Suprapubic skin (tissue), 4 donors: ENCODE measurements around the gene ACTL9. TPM values are rescaled to one million over a fixed set of nuclear protein-coding genes. Genes with fewer than 3 reads are reported as not detected.

ENCODE experiments used
- DNase-seq, 2 donors: peaks; one replicate each; pipeline ENCODE4 v3.0.0-alpha.2; 2019; ENCODE audit warnings: low spot score in 2 of 2
- H3K27ac ChIP-seq: fragments of 200-600 bp; sonication (generic); one replicate; pipeline ENCODE4 v1.5.1; 2019
- H3K27me3 ChIP-seq: fragments of 200-600 bp; sonication (generic); one replicate; pipeline ENCODE4 v1.5.1; 2019
- H3K36me3 ChIP-seq: fragments of 200-600 bp; sonication (generic); one replicate; pipeline ENCODE4 v1.5.1; 2019
- H3K4me1 ChIP-seq: fragments of 200-600 bp; sonication (generic); one replicate; pipeline ENCODE4 v1.5.1; 2019
- H3K4me3 ChIP-seq: fragments of 200-600 bp; sonication (generic); one replicate; pipeline ENCODE4 v1.5.1; 2019; ENCODE audit warnings: mild to moderate bottlenecking
- H3K9me3 ChIP-seq: fragments of 200-600 bp; sonication (generic); one replicate; pipeline ENCODE4 v1.5.1; 2019
- EP300 ChIP-seq: sonication (generic); formaldehyde crosslinking; IDR thresholded peaks from one replicate; pipeline ENCODE4 v1.6.1; 2017; ENCODE audit warnings: antibody characterized with exemption
- POLR2A ChIP-seq, 2 donors: fragments of 450-650 bp; IDR thresholded peaks; one replicate each; pipeline ENCODE4 v1.6.1; 2017; ENCODE audit warnings: antibody characterized with exemption in 2 of 2, mild to moderate bottlenecking in 2 of 2, moderate library complexity in 2 of 2
- POLR2AphosphoS5 ChIP-seq, 3 donors: sonication (generic); formaldehyde crosslinking; IDR thresholded peaks; one replicate each; pipeline ENCODE4 v1.6.1; 2017; ENCODE audit warnings: antibody characterized with exemption in 3 of 3
- WGBS: methylation state at CpG from one replicate; pipeline ENCODE4 v1.1.5; 2018; 5-methylcytosine and 5-hydroxymethylcytosine counted together
- total RNA-seq, 4 donors: library from RNA; depleted of rRNA; stranded (reverse); fragments of >200 nt; gene quantifications; one replicate each; pipeline ENCODE4 v1.1.0, GENCODE V29; 2016
- TF ChIP-seq, protein P1 (sequence below), 2 donors: fragments of 200-600 bp in 1 of 2; fragments of 450-650 bp in 1 of 2; sonication (generic) in 1 of 2; IDR thresholded peaks; one replicate each; pipeline ENCODE4 v1.5.1; 2016 to 2019; ENCODE audit warnings: antibody characterized with exemption in 2 of 2, mild to moderate bottlenecking in 1 of 2, moderate library complexity in 1 of 2

Gene ACTL9
- total RNA-seq, 4 donors from 2014 or later, result not detected

DNA sequence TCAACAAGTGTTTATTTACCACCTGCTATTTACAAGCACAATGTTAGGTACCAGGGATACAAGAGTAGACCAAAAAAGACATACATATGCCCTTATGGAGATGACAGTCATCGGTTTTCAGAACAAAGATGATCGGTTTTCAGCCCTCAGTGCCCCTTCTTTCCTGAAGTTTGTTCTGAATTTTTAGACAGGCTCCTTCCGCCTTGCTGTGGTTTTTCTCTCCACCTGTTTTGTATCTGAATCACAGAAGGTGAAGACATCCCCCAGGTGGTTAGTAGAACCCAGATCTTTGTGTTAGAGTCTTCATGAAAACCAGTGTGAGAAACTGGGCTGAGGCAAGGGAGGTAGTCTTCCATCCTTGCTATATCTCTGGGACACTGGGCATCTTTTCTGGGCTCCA is 23.5 kb downstream of the ACTL9 start:
- Histone ChIP-seq H3K27ac (no peak overlapping the region), H3K4me1 (no peaks in the 10 kb centered on the region), H3K9me3 (no peaks in the 10 kb centered on the region), H3K27me3 (peaks cover 2% of the 10 kb centered on the region), H3K4me3 (no peak overlapping the region), H3K36me3 (no peaks in the 10 kb centered on the region)
- DNase-seq, result no peak
- 71% methylated on average over 3 of the region's 3 CpGs for WGBS
- TF ChIP-seq, protein P1, sequence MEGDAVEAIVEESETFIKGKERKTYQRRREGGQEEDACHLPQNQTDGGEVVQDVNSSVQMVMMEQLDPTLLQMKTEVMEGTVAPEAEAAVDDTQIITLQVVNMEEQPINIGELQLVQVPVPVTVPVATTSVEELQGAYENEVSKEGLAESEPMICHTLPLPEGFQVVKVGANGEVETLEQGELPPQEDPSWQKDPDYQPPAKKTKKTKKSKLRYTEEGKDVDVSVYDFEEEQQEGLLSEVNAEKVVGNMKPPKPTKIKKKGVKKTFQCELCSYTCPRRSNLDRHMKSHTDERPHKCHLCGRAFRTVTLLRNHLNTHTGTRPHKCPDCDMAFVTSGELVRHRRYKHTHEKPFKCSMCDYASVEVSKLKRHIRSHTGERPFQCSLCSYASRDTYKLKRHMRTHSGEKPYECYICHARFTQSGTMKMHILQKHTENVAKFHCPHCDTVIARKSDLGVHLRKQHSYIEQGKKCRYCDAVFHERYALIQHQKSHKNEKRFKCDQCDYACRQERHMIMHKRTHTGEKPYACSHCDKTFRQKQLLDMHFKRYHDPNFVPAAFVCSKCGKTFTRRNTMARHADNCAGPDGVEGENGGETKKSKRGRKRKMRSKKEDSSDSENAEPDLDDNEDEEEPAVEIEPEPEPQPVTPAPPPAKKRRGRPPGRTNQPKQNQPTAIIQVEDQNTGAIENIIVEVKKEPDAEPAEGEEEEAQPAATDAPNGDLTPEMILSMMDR (IDR thresholded peaks at IDR 0.05), result no peak
- TF ChIP-seq POLR2AphosphoS5 (IDR thresholded peaks at IDR 0.05), result no peak
- TF ChIP-seq EP300, result no peak
- no peak for TF ChIP-seq POLR2A (IDR thresholded peaks at IDR 0.05)

DNA sequence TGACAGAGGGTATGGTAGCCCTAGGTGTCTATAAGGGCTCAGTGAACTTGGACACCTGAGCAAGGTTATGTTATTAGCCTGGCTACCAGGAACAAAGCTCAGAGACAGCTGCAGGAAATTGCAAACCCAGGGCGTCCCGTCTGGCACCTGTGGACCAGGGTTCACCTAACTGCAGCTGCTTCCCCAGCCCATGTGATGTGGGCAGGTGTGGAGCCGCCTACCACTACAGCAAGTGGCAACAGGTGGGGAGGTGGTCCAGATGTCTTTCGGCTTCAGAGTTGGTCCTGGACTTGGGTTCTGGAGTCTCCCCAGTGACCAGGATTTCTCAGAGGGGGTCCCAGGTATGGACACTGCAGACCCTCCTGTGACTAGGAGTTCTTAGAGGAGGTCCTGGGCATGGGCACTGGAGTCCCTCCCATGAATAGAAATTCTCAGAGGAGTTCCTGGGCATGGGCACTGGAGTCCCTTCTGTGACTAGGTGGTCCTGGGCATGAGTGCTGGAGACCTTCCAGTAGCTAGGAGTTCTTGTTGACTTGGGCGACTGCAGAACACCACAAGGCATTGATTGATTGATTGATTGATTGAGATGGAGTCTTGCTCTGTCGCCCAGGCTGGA is 25.2 kb downstream of the ACTL9 start:
- DNase-seq, result peak in 1 of 2 donors; percentile 33
- no peak overlapping the region for H3K27ac ChIP-seq
- no peaks in the 10 kb centered on the region for H3K9me3 ChIP-seq
- peaks cover 2% of the 10 kb centered on the region for H3K27me3 ChIP-seq
- 49% methylated on average over 3 of the region's 6 CpGs for WGBS
- no peak for TF ChIP-seq POLR2A (IDR thresholded peaks at IDR 0.05)
- TF ChIP-seq POLR2AphosphoS5 (IDR thresholded peaks at IDR 0.05), result no peak
- TF ChIP-seq, protein P1 (IDR thresholded peaks at IDR 0.05), result no peak
- TF ChIP-seq EP300, result no peak
- no peaks in the 10 kb centered on the region for H3K4me1 ChIP-seq
- H3K4me3 ChIP-seq, result no peak overlapping the region
- no peaks in the 10 kb centered on the region for H3K36me3 ChIP-seq

DNA sequence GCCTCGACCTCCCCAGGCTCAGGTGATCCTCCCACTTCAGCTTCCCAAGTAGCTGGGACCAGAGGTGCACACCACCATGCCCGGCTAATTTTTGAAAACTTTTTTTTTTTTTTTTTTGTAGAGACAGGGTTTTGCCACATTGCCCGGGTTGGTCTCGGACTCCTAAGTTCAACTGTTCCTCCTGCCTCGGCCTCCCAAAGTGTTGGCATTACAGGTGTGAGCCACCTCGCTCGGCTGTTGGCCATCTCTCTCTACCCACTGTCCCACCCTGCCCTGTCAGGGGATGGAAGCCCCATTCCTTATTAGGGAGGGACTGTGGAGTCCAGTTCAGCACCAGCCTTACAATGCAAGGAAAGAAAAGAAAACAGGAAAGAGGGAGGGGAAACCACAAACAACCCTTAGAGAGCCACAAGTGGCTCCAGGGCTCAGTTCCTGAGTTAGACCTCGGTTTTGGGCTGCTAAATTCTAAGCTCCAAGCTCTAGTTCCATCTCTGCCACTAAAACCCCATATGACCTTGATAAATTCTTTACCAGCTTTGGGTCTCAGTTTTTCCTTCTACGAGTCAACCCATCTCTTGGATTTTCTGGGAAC is 31.7 kb downstream of the ACTL9 start:
- H3K4me1 ChIP-seq, result no peaks in the 10 kb centered on the region
- no peaks in the 10 kb centered on the region for H3K36me3 ChIP-seq
- WGBS, result 72% methylated on average over 9 of the region's 9 CpGs
- no peak overlapping the region for H3K4me3 ChIP-seq
- no peak overlapping the region for H3K27ac ChIP-seq
- H3K9me3 ChIP-seq, result no peaks in the 10 kb centered on the region
- H3K27me3 ChIP-seq, result peaks cover 14% of the 10 kb centered on the region
- peak in 1 of 2 donors; percentile 8 for DNase-seq
- TF ChIP-seq POLR2AphosphoS5 (IDR thresholded peaks at IDR 0.05), result no peak
- TF ChIP-seq POLR2A (IDR thresholded peaks at IDR 0.05), result no peak
- TF ChIP-seq, protein P1 (IDR thresholded peaks at IDR 0.05), result no peak
- no peak for TF ChIP-seq EP300

DNA sequence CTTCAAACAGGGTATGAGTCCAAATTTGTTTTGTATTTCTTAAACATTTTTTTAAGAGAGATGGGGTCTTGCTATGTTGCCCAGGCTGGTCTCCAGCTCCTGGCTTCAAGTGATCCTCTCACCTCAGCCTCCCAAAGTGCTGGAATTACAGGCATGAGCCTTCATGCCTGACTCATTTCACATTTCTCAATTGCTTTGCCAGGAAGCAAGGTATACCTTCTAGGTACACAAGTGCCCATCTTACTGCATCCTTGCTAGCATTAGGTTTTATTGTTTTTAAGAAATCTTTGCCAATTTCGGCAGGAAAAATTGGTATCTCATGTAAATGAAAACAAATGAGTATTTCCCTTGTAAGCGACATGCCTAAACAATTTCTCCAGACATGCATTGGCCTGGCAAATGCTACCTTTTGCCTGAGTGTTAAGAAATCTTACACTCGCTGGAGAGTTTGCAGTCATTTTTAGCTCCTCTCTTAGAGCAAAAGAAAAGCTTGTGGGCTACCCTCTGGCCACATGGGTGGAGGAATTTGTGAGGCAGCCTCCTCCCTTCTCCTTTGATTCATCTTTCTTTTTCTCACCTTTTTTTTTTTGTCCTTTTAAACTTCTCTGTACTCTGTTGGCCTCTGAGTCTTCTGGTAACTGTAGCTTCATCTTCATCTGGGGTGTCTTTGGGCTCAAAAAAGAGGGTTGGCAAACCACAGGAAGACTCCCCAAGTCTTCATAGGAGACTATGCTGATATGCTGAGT is 33.0 kb downstream of the ACTL9 start:
- 51% methylated on average over 3 of the region's 3 CpGs for WGBS
- Histone ChIP-seq H3K4me3 (no peak overlapping the region), H3K27me3 (peaks cover 12% of the 10 kb centered on the region), H3K27ac (no peak overlapping the region), H3K4me1 (no peaks in the 10 kb centered on the region), H3K9me3 (no peaks in the 10 kb centered on the region), H3K36me3 (no peaks in the 10 kb centered on the region)
- TF ChIP-seq POLR2AphosphoS5 (IDR thresholded peaks at IDR 0.05) (no peak), EP300 (no peak), POLR2A (IDR thresholded peaks at IDR 0.05) (no peak)
- TF ChIP-seq, protein P1 (IDR thresholded peaks at IDR 0.05), result no peak
- DNase-seq, result no peak

DNA sequence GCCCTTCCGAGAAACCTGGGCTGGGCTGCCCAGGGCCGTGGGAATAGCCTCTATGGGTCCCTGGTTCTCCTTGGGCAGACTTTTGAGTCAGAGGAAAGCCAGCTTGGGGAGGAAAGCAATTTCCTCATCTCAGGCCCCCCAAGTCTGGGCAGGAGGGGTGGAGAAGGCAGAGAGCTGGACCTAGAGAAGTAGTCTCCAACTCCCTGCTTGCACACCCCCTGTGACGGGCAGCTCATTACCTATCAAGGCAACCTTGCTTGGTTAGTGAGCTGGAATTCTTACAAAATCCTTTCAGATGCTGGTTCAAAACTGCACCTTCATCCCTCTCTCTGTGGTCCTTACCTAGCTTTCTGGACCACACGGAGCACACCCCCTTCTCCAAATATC is 33.9 kb downstream of the ACTL9 start:
- Histone ChIP-seq H3K27ac (no peak overlapping the region), H3K27me3 (peaks cover 14% of the 10 kb centered on the region), H3K9me3 (no peaks in the 10 kb centered on the region), H3K4me3 (no peak overlapping the region), H3K4me1 (no peaks in the 10 kb centered on the region), H3K36me3 (no peaks in the 10 kb centered on the region)
- WGBS, result 72% methylated on average over 4 of the region's 4 CpGs
- DNase-seq, result no peak
- TF ChIP-seq POLR2A (IDR thresholded peaks at IDR 0.05) (no peak), EP300 (no peak), POLR2AphosphoS5 (IDR thresholded peaks at IDR 0.05) (no peak)
- TF ChIP-seq, protein P1 (IDR thresholded peaks at IDR 0.05), result no peak
